Stimulated activated CD4-positive, alpha-beta T cell treated with anti-CD3 and anti-CD28 coated beads, TNF-alpha, amount 100 ng/mL, for 24 hours (primary cell): ENCODE data around the gene SREK1.

Experiments
- DNase-seq, 3 experiments: peaks; one replicate each; pipeline ENCODE4 v3.0.0-alpha.2; 2020; ENCODE audit warnings: low read depth in 3 of 3

SREK1 gene

GRCh38 chr5:66164044-66164790, 20.1 kb downstream of the SREK1 start:
- no peak for DNase-seq

DNA sequence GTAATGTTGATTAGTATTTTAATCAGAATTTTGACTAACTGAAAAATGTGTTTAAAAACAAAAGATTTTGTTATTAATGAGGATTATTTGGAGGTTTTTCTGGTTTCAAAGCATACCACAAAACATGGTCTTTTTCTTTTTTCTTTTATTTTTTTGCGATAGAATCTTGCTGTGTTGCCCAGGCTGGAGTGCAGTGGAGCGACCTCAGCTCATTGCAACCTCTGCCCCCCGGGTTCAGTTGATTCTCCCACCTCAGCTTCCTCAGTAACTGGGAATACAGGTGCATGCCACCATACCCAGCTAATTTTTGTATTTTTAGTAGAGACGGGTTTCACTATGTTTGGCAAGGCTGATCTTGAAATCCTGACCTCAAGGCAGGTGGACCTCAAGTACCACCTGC, 24.1 kb downstream of the SREK1 start:
- DNase-seq: no peak

- DNase-seq: no peak
Measured at GRCh38 chr5:66169534-66169933, 25.4 kb downstream of the SREK1 start.

DNA sequence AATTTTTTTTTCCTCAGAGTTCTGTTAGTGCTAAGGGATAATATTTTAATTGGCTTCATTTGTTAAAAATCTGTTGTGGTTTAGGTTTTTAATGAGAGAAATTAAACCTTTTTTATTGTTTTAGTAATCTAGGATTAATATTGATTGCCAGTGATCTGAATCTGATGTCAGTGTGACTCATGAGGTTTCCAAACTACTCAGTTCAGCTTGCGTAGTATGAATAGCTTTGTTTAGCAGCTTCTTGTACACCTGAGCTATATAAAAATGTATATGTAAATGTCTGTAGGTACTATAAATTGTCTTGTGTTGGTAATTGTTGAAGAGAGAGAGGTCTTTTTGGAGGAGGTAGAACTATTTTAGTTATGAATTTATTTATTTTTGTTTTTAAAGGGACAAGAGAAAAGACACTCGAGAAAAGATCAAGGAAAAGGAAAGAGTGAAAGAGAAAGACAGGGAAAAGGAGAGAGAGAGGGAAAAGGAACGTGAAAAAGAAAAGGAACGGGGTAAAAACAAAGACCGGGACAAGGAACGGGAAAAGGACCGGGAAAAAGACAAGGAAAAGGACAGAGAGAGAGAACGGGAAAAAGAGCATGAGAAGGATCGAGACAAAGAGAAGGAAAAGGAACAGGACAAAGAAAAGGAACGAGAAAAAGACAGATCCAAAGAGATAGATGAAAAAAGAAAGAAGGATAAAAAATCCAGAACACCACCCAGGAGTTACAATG, 26.3 kb downstream of the SREK1 start:
- no peak for DNase-seq

GRCh38 chr5:66171349-66172344, 27.5 kb downstream of the SREK1 start:
- peak in 2 of 3 experiments; percentile 17 to 32 for DNase-seq

GRCh38 chr5:66174338-66174737, 30.2 kb downstream of the SREK1 start:
- DNase-seq: no peak

- no peak for DNase-seq
Measured at GRCh38 chr5:66178799-66179198, 34.7 kb downstream of the SREK1 start.

- no peak for DNase-seq
Measured at GRCh38 chr5:66179297-66180051, 35.4 kb downstream of the SREK1 start.

GRCh38 chr5:66180282-66181155, 36.4 kb downstream of the SREK1 start:
- no peak for DNase-seq

DNA sequence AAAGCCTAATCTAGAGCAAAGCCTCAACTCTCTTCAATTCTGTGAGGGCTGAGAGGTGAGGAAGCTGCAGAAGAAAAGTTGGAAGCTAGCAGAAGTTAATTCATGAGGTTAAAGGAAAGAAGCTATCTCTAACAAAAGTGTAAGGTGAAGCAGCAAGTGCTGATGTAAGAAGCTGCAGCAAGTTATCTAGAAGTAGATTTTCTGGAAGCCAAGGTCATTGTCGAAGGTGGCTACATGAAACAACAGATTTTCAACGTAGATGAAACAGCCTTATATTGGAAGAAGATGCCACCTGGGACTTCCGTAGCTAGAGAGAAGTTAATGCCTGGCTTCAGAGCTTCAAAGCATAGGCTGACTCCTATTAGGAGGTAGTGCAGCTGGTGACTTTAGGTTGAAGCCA, 42.0 kb downstream of the SREK1 start:
- no peak for DNase-seq

- no peak for DNase-seq
Measured at GRCh38 chr5:66193419-66193818, 49.3 kb downstream of the SREK1 start.

- DNase-seq: no peak
Measured at GRCh38 chr5:66197764-66198405, 53.8 kb downstream of the SREK1 start.

- DNase-seq: no peak
Measured at GRCh38 chr5:66198837-66199236, 54.7 kb downstream of the SREK1 start.

GRCh38 chr5:66203531-66203930, 59.4 kb downstream of the SREK1 start:
- DNase-seq: no peak

DNA sequence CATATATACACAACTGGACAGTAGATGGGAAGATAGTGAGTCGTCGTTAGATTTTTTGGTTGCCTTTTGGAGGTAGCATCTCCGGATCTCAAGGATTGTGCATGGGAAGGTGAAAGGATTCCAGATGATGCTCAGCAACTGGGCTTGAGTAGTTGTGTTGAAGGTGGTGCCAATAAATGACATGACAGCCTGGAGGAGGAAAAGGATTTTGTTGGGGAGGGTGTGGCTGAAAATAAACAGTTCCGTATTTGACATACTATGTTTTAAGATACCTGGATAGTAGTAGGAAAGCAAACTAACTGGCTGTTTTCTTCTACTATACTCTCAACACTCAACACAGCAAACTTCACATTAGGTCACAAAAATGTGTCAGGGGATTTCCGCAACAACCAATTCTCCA, 62.4 kb downstream of the SREK1 start:
- no peak for DNase-seq

GRCh38 chr5:66207800-66208561, 63.9 kb downstream of the SREK1 start:
- no peak for DNase-seq

GRCh38 chr5:66209350-66209749, 65.2 kb downstream of the SREK1 start:
- DNase-seq: no peak

- DNase-seq: no peak
Measured at GRCh38 chr5:66209794-66210193, 65.7 kb downstream of the SREK1 start.

- DNase-seq: no peak
Measured at GRCh38 chr5:66213533-66213932, 69.4 kb downstream of the SREK1 start.
